DOHH2 (cell line): ENCODE measurements around the gene NCF4.

ENCODE experiments used
- H3F3A ChIP-seq: fragments of 200-600 bp; sonication (generic), shearing (Covaris generic); 2 replicates; pipeline ENCODE4 v1.6.0; 2016; ENCODE audit warnings: antibody characterized with exemption, mild to moderate bottlenecking; ENCODE audit not compliant: control insufficient read depth, insufficient read depth
- H3K27ac ChIP-seq: fragments of 200-600 bp; sonication (generic); 2 replicates; pipeline ENCODE4 v1.5.1; 2014; ENCODE audit warnings: low read depth, mild to moderate bottlenecking, low read length, moderate library complexity
- H3K27me3 ChIP-seq: fragments of 200-600 bp; sonication (generic); 2 replicates; pipeline ENCODE4 v1.6.1; 2014; ENCODE audit warnings: mild to moderate bottlenecking, low read length, mixed read lengths; ENCODE audit not compliant: control insufficient read depth
- H3K36me3 ChIP-seq: fragments of 200-600 bp; sonication (generic); 2 replicates; pipeline ENCODE4 v1.6.1; 2014; ENCODE audit warnings: mild to moderate bottlenecking, low read length, moderate library complexity, mixed read lengths; ENCODE audit not compliant: control insufficient read depth
- H3K4me1 ChIP-seq: fragments of 200-600 bp; sonication (generic); 2 replicates; pipeline ENCODE4 v1.6.1; 2014; ENCODE audit warnings: mild to moderate bottlenecking, low read length, mixed read lengths; ENCODE audit not compliant: control insufficient read depth
- H3K4me2 ChIP-seq: fragments of 200-600 bp; sonication (generic); 2 replicates; pipeline ENCODE4 v1.6.0; 2014; ENCODE audit warnings: mild to moderate bottlenecking, low read length, moderate library complexity
- H3K4me3 ChIP-seq: fragments of 200-600 bp; sonication (generic); 2 replicates; pipeline ENCODE4 v1.5.1; 2014; ENCODE audit warnings: mild to moderate bottlenecking, low read length, mixed read lengths
- H3K79me2 ChIP-seq: fragments of 200-600 bp; sonication (generic); 2 replicates; pipeline ENCODE4 v1.6.1; 2014; ENCODE audit warnings: mild to moderate bottlenecking, low read length, mixed read lengths; ENCODE audit not compliant: control insufficient read depth
- H3K9me2 ChIP-seq: fragments of 200-600 bp; sonication (generic); replicated peaks from 2 replicates; pipeline ENCODE4 v1.6.1; 2014; ENCODE audit warnings: mild to moderate bottlenecking, low read length, mixed read lengths; ENCODE audit not compliant: control insufficient read depth
- H3K9me3 ChIP-seq: fragments of 200-600 bp; sonication (generic); 2 replicates; pipeline ENCODE4 v1.6.1; 2014; ENCODE audit warnings: antibody characterized with exemption, low read length, mixed read lengths; ENCODE audit not compliant: control insufficient read depth, insufficient read depth
- H4K20me1 ChIP-seq: fragments of 200-600 bp; sonication (generic); 2 replicates; pipeline ENCODE4 v1.6.0; 2014; ENCODE audit warnings: low read depth, mild to moderate bottlenecking, antibody characterized with exemption, low read length, moderate library complexity; ENCODE audit not compliant: control insufficient read depth, insufficient read depth
- EZH2phosphoT487 ChIP-seq: fragments of 200-600 bp; sonication (generic); IDR thresholded peaks from 2 replicates; pipeline ENCODE4 v1.6.1; 2017; ENCODE audit warnings: borderline replicate concordance, mild to moderate bottlenecking, antibody characterized with exemption, low read length, moderate library complexity, mixed read lengths
- TF ChIP-seq, protein P1 (sequence below): fragments of 200-600 bp; sonication (generic); IDR thresholded peaks from one replicate; pipeline ENCODE4 v1.5.1; 2014; ENCODE audit warnings: antibody characterized with exemption, mild to moderate bottlenecking, low read depth, low read length; ENCODE audit not compliant: poor library complexity, severe bottlenecking

NCF4 gene

DNA sequence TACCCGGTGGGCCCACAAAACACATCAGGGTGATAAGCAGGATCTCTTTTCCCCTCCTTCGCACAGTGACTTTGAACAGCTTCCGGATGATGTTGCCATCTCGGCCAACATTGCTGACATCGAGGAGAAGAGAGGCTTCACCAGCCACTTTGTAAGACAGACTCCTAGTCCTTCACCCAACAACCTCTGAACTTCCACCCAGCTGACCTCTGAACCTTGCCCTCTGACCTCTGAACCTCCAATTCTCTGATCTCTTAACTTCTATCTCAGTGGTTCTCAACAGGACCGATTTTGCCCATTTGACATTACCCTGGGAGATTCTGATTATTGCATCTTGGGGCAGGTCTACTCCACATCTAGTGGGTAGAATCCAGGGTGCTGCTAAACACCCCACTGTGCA, 3.2 kb downstream of the NCF4 start:
- peaks cover 43% of the 10 kb centered on the region for H3K36me3 ChIP-seq
- no peaks in the 10 kb centered on the region for H3K9me2 ChIP-seq
- no peak for TF ChIP-seq EZH2phosphoT487
- TF ChIP-seq, protein P1, sequence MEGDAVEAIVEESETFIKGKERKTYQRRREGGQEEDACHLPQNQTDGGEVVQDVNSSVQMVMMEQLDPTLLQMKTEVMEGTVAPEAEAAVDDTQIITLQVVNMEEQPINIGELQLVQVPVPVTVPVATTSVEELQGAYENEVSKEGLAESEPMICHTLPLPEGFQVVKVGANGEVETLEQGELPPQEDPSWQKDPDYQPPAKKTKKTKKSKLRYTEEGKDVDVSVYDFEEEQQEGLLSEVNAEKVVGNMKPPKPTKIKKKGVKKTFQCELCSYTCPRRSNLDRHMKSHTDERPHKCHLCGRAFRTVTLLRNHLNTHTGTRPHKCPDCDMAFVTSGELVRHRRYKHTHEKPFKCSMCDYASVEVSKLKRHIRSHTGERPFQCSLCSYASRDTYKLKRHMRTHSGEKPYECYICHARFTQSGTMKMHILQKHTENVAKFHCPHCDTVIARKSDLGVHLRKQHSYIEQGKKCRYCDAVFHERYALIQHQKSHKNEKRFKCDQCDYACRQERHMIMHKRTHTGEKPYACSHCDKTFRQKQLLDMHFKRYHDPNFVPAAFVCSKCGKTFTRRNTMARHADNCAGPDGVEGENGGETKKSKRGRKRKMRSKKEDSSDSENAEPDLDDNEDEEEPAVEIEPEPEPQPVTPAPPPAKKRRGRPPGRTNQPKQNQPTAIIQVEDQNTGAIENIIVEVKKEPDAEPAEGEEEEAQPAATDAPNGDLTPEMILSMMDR = no peak
- peaks cover 29% of the 10 kb centered on the region for H3F3A ChIP-seq
- no peaks in the 10 kb centered on the region for H3K9me3 ChIP-seq
- H3K4me1 ChIP-seq = peaks cover 46% of the 10 kb centered on the region
- no peak overlapping the region for H3K27ac ChIP-seq
- H3K27me3 ChIP-seq = no peaks in the 10 kb centered on the region
- H4K20me1 ChIP-seq = no peaks in the 10 kb centered on the region
- H3K79me2 ChIP-seq = peaks cover 17% of the 10 kb centered on the region
- H3K4me2 ChIP-seq = no peak overlapping the region
- no peak overlapping the region for H3K4me3 ChIP-seq

DNA sequence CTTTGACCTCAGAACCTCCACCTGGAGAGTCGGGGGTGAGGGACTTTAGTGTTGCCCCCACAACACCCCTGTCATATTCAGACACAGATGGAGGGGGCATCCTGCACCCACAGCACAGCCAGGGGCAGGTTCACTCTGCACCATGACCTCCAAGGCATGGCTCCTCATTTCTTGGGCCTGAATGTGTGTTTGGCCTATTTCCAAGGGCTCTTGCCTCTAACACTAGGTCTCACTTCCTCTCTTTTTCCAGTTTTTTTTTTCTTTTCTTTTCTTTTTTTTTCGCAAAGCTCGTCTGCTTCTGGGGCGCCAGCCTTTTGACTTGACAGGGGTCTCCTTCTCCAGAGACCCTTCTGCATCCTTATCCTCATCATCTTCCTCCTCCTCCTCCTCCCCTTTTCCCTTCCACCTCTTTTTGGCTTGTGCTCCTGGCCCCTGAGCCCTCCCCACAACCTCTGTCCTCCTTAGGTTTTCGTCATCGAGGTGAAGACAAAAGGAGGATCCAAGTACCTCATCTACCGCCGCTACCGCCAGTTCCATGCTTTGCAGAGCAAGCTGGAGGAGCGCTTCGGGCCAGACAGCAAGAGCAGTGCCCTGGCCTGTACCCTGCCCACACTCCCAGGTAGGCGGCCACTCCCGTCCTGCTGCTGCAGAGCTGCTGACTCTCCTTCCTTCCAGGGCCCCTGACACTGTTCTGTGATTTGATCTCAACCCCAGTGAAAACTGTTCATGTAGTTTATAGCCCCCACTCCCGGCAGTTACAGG, 3.8 kb downstream of the NCF4 start:
- no peaks in the 10 kb centered on the region for H4K20me1 ChIP-seq
- H3K36me3 ChIP-seq = peaks cover 45% of the 10 kb centered on the region
- no peak overlapping the region for H3K4me3 ChIP-seq
- peaks cover 23% of the 10 kb centered on the region for H3F3A ChIP-seq
- no peak for TF ChIP-seq EZH2phosphoT487
- TF ChIP-seq, protein P1 = no peak
- no peak overlapping the region for H3K27ac ChIP-seq
- no peaks in the 10 kb centered on the region for H3K9me2 ChIP-seq
- H3K27me3 ChIP-seq = no peaks in the 10 kb centered on the region
- no peaks in the 10 kb centered on the region for H3K9me3 ChIP-seq
- peaks cover 40% of the 10 kb centered on the region for H3K4me1 ChIP-seq
- H3K79me2 ChIP-seq = peaks cover 17% of the 10 kb centered on the region
- H3K4me2 ChIP-seq = no peak overlapping the region

DNA sequence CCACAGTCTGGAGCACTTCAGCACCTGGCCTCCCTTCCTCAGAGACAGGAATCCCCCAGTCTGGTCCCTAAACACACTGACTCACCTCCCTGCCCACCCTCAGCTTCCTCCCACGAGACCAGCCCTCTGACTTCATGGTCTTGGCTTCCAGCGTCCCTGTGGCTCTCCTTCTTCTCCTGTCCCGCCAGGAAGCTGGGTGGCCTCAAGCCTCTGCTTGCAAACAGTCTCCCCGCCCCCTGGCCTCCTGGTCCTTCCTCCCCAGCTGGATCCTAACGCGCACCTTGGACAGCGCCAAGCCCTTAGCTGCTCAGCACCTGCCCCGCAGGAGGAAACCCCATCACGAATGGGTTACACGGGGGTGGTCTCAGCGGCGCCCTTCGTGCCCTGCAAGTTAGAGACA, 4.5 kb downstream of the NCF4 start:
- Histone ChIP-seq H3K27me3 (no peaks in the 10 kb centered on the region), H4K20me1 (no peaks in the 10 kb centered on the region), H3K79me2 (peaks cover 17% of the 10 kb centered on the region), H3K4me2 (no peak overlapping the region), H3K36me3 (peaks cover 50% of the 10 kb centered on the region), H3F3A (peaks cover 16% of the 10 kb centered on the region), H3K27ac (no peak overlapping the region), H3K4me3 (no peak overlapping the region), H3K9me3 (no peaks in the 10 kb centered on the region), H3K4me1 (peaks cover 32% of the 10 kb centered on the region), H3K9me2 (no peaks in the 10 kb centered on the region)
- TF ChIP-seq EZH2phosphoT487 = no peak
- TF ChIP-seq, protein P1 = no peak
